AML-193 (cell line): ENCODE measurements around the gene AMHR2.

Source experiments
- DNase-seq, 2 experiments: peaks; one replicate each; lab custom pipeline; 2025; lab: John Stamatoyannopoulos, UW

Gene AMHR2

GRCh38 chr12:53480491-53481442, 57.1 kb downstream of the AMHR2 start:
- DNase-seq: no peak
